ENCODE results near the gene RSPH6A.

DNA sequence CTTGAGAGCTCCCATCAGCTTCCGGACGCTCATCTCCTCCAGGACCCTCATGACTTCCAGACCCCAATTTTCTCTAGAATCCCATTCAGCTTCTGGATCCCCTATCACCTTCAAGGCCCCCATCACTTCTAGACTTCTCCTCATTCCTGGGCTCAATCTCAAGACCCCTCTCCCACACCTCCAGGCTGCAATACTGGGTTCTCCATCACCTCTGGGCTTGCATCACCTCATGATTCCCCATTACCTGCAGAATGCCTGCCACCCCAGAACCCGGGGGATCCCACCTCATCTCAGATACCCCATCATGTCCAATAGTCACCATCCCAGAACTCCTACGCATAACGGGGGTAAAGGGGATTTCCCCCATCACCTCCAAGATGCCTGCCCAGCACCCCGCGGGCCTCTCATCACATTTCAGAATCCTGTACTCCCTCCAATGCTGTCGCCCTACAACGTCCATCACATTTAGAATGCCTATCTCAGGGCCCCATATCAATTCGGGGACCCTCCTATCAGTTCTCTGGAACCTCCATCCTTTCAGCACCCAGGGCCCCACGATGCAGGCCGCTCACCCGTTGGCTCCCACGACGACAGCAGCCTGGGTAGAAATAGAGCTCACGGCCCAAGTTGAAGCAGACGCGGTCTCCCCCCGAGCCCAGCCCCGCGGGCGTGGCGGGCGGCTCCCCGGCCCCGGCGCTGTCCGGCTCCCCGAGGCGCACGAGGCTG is 23.2 kb downstream of the RSPH6A start:
- TF ChIP-seq, protein P1, sequence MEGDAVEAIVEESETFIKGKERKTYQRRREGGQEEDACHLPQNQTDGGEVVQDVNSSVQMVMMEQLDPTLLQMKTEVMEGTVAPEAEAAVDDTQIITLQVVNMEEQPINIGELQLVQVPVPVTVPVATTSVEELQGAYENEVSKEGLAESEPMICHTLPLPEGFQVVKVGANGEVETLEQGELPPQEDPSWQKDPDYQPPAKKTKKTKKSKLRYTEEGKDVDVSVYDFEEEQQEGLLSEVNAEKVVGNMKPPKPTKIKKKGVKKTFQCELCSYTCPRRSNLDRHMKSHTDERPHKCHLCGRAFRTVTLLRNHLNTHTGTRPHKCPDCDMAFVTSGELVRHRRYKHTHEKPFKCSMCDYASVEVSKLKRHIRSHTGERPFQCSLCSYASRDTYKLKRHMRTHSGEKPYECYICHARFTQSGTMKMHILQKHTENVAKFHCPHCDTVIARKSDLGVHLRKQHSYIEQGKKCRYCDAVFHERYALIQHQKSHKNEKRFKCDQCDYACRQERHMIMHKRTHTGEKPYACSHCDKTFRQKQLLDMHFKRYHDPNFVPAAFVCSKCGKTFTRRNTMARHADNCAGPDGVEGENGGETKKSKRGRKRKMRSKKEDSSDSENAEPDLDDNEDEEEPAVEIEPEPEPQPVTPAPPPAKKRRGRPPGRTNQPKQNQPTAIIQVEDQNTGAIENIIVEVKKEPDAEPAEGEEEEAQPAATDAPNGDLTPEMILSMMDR (conservative IDR thresholded peaks at IDR 0.05): no peak
- no peak for TF ChIP-seq EZH2 (IDR thresholded peaks at IDR 0.05; ENCODE audit: low read depth)

All from PC-9 (cell line).